Measurements from ENCODE around the gene VPS35.

DNA sequence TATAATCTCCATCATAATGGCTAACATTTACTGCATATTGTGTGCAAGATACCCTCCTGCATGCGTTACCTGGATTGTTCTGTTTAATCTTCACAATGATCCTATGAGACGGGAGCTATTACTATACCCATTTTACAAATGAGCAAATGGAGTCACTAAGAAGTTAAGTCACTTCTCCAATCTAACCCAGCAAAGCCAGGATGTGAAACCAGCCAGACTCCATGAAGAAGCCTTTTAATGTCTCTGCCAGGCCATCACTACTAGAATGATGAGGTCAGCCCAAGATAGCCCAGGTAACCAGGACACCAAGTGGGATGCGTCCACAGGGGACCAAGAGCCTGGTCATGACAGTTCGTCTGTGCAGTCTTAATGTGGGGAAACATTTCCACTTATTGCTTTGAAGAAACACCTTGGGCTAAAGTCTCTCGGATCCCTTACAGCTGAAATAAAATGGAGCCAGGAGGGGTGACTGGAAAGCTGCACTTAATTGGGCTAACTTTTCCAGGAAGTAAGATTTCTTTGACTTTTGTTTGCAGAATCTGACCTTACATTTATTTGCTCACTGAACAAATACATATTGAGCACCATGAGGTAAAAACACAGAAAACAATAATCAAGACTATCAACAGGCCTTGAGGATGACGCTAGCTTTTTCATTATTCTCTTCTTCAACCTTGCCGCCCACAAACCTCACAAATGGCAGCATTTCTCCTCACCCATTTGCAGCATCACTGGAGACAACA, 66.9 kb downstream of the VPS35 start:
- TF ChIP-seq POLR2A (IDR thresholded peaks at IDR 0.05) (no peak), POLR2AphosphoS5 (IDR thresholded peaks at IDR 0.05) (no peak)
- TF ChIP-seq, protein P1, sequence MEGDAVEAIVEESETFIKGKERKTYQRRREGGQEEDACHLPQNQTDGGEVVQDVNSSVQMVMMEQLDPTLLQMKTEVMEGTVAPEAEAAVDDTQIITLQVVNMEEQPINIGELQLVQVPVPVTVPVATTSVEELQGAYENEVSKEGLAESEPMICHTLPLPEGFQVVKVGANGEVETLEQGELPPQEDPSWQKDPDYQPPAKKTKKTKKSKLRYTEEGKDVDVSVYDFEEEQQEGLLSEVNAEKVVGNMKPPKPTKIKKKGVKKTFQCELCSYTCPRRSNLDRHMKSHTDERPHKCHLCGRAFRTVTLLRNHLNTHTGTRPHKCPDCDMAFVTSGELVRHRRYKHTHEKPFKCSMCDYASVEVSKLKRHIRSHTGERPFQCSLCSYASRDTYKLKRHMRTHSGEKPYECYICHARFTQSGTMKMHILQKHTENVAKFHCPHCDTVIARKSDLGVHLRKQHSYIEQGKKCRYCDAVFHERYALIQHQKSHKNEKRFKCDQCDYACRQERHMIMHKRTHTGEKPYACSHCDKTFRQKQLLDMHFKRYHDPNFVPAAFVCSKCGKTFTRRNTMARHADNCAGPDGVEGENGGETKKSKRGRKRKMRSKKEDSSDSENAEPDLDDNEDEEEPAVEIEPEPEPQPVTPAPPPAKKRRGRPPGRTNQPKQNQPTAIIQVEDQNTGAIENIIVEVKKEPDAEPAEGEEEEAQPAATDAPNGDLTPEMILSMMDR (IDR thresholded peaks at IDR 0.05) = no peak
